Fibroblast of villous mesenchyme (primary cell): Measurements from ENCODE around the gene PLVAP. TPM values are rescaled to one million over a fixed set of nuclear protein-coding genes. Genes with fewer than 3 reads are reported as not detected.

Experiments
- DNase-seq: peaks from one replicate; pipeline ENCODE4 v3.0.0-alpha.2; 2010; ENCODE audit warnings: low read depth
- H3K4me3 ChIP-seq: 2 replicates; pipeline ENCODE4 v1.5.1; 2011; ENCODE audit warnings: low read depth, mild to moderate bottlenecking, low read length
- total RNA-seq: library from RNA; depleted of rRNA; stranded (reverse); fragments of >200 nt; gene quantifications from 2 replicates; pipeline ENCODE4 v1.2.3, GENCODE V29; 2012
- TF ChIP-seq, protein P1 (sequence below): IDR thresholded peaks from 2 replicates; pipeline ENCODE4 v1.5.1; 2012; ENCODE audit warnings: low read depth, mild to moderate bottlenecking, low read length; ENCODE audit not compliant: insufficient read depth

Gene PLVAP
- total RNA-seq, 1 donor: not detected

DNA sequence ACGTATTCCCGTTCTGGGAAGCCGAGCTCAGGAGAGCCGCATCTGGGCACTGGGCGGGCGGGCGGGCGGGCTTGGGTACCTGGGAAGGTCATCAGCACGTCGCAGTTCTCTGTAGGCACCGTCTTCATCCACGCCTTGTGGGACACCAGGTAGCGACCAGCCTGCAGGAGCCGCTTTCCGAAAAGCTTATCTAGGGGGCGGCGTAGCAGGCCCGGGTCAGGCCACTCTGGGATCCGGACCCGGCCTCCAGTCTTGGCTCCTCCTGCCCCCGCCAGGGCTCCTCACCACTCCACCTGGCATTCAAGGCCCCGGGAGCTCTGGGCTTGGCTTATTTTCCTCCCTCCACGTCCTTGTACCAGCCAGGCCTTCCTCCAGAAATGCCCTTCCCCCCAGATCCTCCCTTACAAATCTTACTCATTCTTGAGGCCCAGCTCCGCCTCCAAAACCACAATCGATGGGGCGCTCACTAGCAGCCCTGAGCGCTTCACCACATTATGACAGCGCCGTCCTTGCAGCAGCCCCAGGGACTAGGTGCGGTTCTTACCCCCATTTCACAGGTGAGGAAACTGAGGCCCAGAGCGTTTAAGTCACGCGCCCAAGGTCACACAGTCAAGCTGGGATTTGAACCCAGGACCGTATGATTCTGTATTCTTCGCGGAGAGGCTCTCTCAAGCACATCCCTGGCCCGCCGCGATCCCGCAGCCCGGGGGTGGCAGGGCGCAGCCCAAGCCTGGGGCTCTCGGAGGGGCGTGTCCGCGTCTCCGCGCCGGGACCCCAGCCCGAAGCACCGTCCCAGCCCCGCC is 43.3 kb downstream of the PLVAP start:
- DNase-seq: peak; percentile 68
- H3K4me3 ChIP-seq: peak overlapping the region; percentile 73
- TF ChIP-seq, protein P1, sequence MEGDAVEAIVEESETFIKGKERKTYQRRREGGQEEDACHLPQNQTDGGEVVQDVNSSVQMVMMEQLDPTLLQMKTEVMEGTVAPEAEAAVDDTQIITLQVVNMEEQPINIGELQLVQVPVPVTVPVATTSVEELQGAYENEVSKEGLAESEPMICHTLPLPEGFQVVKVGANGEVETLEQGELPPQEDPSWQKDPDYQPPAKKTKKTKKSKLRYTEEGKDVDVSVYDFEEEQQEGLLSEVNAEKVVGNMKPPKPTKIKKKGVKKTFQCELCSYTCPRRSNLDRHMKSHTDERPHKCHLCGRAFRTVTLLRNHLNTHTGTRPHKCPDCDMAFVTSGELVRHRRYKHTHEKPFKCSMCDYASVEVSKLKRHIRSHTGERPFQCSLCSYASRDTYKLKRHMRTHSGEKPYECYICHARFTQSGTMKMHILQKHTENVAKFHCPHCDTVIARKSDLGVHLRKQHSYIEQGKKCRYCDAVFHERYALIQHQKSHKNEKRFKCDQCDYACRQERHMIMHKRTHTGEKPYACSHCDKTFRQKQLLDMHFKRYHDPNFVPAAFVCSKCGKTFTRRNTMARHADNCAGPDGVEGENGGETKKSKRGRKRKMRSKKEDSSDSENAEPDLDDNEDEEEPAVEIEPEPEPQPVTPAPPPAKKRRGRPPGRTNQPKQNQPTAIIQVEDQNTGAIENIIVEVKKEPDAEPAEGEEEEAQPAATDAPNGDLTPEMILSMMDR: no peak

DNA sequence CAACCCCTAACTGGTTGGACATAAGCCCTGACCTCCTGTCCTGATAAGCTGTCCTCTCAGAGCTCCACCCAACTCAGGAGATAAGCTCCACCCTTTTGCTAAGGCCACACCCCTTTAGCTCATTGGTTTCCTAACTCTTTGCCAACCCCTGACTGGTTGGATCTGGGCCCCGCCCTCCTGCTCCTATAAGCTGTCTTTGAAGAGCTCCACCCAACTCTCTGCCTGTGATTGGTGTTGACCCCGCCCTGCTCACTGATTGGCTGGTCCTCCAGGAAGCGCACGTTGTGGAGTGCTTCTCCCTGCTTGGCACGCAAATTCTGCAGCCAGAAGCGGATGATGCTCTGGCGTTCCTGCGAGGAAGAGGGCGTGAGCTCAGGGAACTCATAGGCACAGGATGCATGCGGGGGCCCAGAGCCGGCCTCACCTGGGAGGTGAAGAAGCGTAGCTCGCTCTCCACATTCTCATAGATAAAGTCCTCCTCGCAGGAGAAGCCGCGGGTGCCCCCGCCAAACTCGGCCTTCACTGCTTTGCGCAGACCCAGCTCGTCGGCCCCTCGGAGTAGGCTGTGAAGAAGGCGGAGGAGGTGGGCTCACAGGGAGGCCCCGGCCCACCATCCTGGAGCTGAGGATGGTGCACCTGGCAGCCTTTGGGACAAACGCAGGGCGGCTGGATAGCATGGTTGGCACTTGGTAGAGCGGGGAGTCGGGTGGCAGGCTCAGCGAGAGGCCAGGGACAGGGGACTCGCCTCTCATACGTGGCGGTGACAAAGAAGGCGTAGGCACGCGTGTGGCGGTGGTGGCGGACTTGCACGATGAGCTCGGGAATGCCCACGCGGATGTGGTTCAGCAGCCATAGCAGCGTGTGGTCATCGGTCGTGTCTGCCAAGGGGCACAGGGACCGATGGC is 44.2 kb downstream of the PLVAP start:
- no peak overlapping the region for H3K4me3 ChIP-seq
- TF ChIP-seq, protein P1: no peak
- peak; percentile 63 for DNase-seq

DNA sequence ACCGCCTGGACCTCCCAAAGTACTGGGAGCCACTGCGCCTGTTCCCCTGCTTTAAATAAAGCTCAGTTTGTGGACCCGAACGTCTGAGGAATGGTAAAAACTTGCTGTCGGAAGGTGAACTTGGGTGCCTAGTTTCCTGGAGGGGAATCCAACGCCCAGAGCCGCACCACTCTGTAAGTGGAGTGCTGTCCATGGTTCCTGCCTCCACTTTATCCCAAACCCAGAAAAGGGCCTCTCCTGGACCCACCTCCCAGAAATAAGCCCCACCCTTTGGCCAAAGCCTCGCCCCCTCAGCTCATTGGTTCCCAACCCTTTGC is 44.8 kb downstream of the PLVAP start:
- H3K4me3 ChIP-seq: no peak overlapping the region
- TF ChIP-seq, protein P1: no peak
- no peak for DNase-seq

DNA sequence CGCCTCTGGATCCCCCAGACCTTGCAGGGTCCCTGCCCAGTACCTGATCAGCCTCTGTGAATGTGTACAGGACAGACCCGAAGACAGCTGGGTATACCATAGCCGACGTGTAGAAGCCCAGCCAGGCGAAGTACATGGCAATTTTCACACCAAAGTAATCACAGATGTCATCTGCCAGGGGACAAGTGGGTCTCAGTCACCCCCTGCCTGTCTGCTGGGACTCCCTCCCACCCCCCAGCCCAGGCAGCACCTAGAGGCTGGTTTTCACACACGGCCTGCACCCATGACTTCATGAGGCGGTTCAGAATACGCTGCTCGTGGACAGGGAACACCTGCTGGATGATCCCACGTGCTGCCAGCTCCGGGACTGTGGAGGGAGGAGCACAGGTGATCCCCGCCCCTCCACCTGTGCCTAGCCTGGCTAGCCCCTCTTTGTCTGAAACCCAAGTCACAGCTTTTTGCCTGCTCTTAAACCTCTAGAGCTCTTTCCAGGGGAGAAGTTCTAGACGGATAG is 46.0 kb downstream of the PLVAP start:
- TF ChIP-seq, protein P1: no peak
- DNase-seq: no peak
- H3K4me3 ChIP-seq: no peak overlapping the region

DNA sequence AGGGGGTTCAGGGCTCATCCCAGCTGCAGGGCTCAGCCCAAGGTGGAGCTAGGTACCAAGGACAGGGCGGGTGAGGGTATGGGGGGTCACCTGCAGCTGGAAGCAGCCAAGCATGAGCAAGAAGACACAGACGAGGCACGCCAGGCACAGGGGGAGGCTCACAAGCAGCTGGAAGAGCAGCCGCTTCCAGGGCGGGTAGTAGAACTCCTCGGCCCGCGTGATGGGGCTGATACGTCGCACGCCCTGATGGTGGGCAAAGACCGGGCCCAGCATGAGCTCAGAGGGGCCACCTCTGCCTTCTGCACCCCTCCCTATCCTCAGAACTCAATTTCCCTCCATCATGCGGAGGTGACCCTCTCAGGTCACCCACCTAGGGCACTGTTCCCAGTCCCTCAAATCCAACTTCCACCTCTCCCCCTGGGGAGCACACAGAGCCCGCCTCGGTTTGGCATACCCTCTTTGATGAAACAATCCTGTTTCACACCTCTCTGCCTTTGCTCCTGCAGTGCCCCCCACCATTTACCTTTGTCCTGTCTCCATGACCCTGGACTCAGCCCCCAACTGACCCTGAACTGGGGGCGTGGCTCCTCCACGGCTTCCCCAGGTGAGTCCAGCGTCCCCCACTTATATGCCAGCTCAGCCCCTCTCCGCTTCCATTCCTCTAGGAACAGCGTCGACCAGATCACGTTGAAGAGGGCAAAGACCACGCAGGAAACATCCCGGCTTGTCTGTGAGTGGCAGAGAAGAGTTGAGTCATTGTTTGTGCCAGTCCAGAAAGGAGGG is 46.7 kb downstream of the PLVAP start:
- H3K4me3 ChIP-seq: no peak overlapping the region
- TF ChIP-seq, protein P1: no peak
- no peak for DNase-seq
